ENCODE measurements around the gene POU6F2. TPM values are rescaled to one million over a fixed set of nuclear protein-coding genes. Genes with fewer than 3 reads are reported as not detected.
"Not testable (repeated sequence)": the region's sequence is repeated elsewhere in the genome, so short reads cannot be mapped to it uniquely, and the experiment has no call there.

Gene POU6F2
- total RNA-seq, 1 experiment from 2014 or later, result 0.24 TPM

- in situ Hi-C loops (cut with HindIII; ENCODE audit: low pct_unique_long_range_greater_than_20kb, low sequenced_read_pairs), result no loop called here
- DNase-seq (ENCODE audit: low read depth, low spot score), result no peak
These were observed 15.7 kb upstream of the POU6F2 start for GRCh38 chr7:38962028-38962427.

DNA sequence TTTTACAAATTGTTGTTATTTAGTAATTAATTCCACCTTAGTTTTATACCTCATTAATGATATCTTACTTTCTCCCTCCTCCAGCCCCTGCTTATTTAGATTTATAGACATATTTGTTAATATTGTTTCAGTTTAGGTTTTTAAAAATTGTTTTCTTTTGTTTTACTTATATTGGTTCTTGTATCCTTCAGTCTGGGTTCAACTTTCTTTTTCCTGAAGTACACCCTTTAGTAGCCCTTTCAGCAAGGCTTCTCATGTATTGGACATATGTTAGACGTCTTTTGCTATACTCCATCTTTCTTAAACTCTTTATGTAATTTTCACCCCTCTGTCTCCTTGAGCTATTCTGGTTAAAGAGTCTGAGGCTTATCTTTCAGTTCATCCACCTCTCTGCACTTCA lies 12.8 kb upstream of the POU6F2 start:
- in situ Hi-C loops (cut with HindIII; ENCODE audit: low pct_unique_long_range_greater_than_20kb, low sequenced_read_pairs), result no loop called here

GRCh38 chr7:38973760-38974159 lies 3.9 kb upstream of the POU6F2 start:
- peak; percentile 20 for DNase-seq (ENCODE audit: low read depth, low spot score)
- in situ Hi-C loops (cut with HindIII; ENCODE audit: low pct_unique_long_range_greater_than_20kb, low sequenced_read_pairs), result no loop called here

More for the DNA sequence above, 12.8 kb upstream of the POU6F2 start:
- DNase-seq (ENCODE audit: low read depth, low spot score), result no peak

- no peak for DNase-seq (ENCODE audit: low read depth, low spot score)
These were observed 1.7 kb upstream of the POU6F2 start for GRCh38 chr7:38975944-38976392.

GRCh38 chr7:38978491-38978890 lies 782 bp downstream of the POU6F2 start:
- DNase-seq (ENCODE audit: low read depth, low spot score), result no peak
- in situ Hi-C loops (cut with HindIII; ENCODE audit: low pct_unique_long_range_greater_than_20kb, low sequenced_read_pairs), result no loop called here

More at GRCh38 chr7:38975944-38976392, 1.7 kb upstream of the POU6F2 start:
- in situ Hi-C loops (cut with HindIII; ENCODE audit: low pct_unique_long_range_greater_than_20kb, low sequenced_read_pairs), result no loop called here

- in situ Hi-C loops (cut with HindIII; ENCODE audit: low pct_unique_long_range_greater_than_20kb, low sequenced_read_pairs), result no loop called here
- DNase-seq (ENCODE audit: low read depth, low spot score), result no peak
These were observed 14.5 kb downstream of the POU6F2 start for GRCh38 chr7:38992203-38992602.

DNA sequence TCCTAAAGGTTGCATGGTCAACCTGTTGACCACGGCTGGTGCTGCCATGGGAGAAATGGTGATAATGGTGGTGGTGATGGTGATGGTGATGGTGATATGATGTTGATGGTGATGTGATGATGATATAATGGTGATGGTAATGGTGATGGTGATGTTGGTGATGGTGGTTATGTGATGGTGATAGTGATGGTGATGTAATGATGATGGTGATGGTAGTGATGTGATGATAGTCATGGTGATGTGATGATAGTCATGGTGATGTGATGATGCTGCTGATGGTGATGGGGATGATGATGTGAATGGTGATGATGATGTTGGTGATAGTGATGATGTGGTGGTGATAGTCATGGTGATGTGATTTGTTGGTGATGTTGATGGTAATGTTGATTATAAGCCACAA lies 23.9 kb downstream of the POU6F2 start:
- in situ Hi-C loops (cut with HindIII; ENCODE audit: low pct_unique_long_range_greater_than_20kb, low sequenced_read_pairs), result no loop called here
- DNase-seq (ENCODE audit: low read depth, low spot score), result no peak

GRCh38 chr7:39002755-39003154 lies 25.0 kb downstream of the POU6F2 start:
- in situ Hi-C loops (cut with HindIII; ENCODE audit: low pct_unique_long_range_greater_than_20kb, low sequenced_read_pairs), result no loop called here
- DNase-seq (ENCODE audit: low read depth, low spot score), result no peak

DNA sequence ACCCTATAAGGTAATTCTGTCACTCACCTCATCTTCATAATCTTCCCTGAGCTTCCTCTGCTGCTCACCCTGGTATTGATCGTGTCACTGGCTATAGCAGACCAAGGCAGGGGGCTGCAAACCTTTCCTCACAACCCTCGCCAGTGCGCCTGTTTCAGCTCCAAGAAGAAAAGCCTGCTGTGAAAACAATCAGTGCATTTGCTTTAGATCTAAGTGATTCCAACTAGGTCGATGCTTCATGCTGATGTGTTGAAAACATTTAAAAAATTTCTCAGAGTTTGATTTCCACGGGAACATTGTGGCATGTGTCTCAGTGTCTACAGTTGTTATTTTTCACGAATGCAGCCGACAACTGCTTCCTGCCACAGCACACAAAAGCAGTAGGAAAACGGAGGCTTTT lies 27.3 kb downstream of the POU6F2 start:
- in situ Hi-C loops (cut with HindIII; ENCODE audit: low pct_unique_long_range_greater_than_20kb, low sequenced_read_pairs), result no loop called here
- DNase-seq (ENCODE audit: low read depth, low spot score), result no peak

DNA sequence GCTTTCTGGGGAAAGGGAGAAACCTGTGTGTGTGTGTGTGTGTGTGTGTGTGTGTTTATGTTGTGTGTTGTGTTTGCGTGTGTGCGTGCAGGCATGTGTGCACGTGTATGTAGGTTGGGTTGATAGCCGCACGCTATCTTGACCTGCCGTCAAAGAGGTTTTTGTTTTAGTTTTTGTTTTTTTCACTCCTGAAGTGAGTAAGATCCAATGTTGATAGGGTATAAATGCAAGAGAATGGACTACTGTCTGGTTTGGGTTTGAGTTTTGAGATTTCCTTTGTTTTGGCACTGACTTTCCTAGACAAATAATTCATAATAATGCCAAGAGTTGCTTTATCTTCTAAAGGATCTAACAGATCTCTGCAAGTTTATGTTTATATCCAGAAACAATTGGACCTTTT lies 27.8 kb downstream of the POU6F2 start:
- in situ Hi-C loops (cut with HindIII; ENCODE audit: low pct_unique_long_range_greater_than_20kb, low sequenced_read_pairs), result no loop called here
- peak; percentile 92 for DNase-seq (ENCODE audit: low read depth, low spot score)

DNA sequence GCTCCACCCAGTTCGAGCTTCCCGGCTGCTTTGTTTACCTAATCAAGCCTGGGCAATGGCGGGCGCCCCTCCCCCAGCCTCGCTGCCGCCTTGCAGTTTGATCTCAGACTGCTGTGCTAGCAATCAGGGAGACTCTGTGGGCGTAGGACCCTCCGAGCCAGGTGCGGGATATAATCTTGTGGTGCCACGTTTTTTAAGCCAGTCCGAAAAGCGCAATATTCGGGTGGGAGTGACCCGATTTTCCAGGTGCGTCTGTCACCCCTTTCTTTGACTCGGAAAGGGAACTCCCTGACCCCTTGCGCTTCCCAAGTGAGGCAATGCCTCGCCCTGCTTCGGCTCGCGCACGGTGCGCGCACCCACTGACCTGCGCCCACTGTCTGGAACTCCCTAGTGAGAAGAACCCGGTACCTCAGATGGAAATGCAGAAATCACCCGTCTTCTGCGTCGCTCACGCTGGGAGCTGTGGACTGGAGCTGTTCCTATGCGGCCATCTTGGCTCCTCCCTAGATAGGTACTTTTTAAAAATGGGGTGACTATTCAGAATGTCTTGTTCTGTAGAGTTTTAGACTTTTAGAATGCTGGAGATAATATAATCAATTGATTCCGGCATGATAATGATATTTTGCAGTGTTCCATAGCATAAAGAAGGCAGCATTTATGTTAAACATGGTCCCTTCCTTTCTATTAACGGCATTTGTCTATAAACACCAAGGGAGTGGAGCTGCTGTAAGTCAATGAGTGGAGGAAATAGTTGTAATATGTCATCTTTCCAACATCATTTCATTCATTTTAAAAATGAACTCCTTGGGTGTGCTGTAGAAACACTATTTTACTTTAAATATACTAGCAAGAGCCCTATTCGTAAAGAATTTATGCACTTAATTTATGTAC lies 35.6 kb downstream of the POU6F2 start:
- in situ Hi-C loops (cut with HindIII; ENCODE audit: low pct_unique_long_range_greater_than_20kb, low sequenced_read_pairs); DNase-seq (ENCODE audit: low read depth, low spot score): not testable (repeated sequence)

- in situ Hi-C loops (cut with HindIII; ENCODE audit: low pct_unique_long_range_greater_than_20kb, low sequenced_read_pairs), result no loop called here
These were observed 38.9 kb downstream of the POU6F2 start for GRCh38 chr7:39016609-39017008.

DNA sequence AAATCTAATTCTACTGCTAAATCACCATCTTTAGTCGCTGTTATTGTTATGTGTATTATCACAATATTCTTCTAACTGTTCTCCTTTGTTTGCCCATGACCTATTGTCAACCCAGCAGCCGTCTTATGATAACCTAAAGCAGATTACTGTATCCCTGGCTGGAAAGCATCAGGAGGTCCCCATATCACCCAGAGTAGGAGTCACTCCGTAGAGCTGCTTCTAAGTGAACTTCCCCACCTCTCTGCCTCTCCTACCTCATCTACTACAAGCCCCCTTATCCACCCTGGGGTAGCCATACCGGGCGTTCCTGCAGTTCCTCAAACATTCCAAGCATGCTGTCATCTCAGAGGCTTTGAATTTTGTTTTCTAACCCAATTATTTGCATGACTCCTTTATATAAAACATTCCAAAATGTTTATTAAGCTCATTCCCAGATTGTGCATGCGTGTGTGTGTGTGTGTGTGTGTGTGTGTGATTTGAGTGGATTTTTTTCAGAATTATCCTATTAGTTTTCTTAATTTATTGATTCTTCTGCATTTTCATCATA lies 39.7 kb downstream of the POU6F2 start:
- in situ Hi-C loops (cut with HindIII; ENCODE audit: low pct_unique_long_range_greater_than_20kb, low sequenced_read_pairs), result no loop called here
- no peak for DNase-seq (ENCODE audit: low read depth, low spot score)

More at GRCh38 chr7:39016609-39017008, 38.9 kb downstream of the POU6F2 start:
- DNase-seq (ENCODE audit: low read depth, low spot score), result no peak

GRCh38 chr7:39022796-39023195 lies 45.1 kb downstream of the POU6F2 start:
- in situ Hi-C loops (cut with HindIII; ENCODE audit: low pct_unique_long_range_greater_than_20kb, low sequenced_read_pairs), result no loop called here
- DNase-seq (ENCODE audit: low read depth, low spot score), result no peak

- no peak for DNase-seq (ENCODE audit: low read depth, low spot score)
These were observed 49.8 kb downstream of the POU6F2 start for GRCh38 chr7:39027491-39027890.

DNA sequence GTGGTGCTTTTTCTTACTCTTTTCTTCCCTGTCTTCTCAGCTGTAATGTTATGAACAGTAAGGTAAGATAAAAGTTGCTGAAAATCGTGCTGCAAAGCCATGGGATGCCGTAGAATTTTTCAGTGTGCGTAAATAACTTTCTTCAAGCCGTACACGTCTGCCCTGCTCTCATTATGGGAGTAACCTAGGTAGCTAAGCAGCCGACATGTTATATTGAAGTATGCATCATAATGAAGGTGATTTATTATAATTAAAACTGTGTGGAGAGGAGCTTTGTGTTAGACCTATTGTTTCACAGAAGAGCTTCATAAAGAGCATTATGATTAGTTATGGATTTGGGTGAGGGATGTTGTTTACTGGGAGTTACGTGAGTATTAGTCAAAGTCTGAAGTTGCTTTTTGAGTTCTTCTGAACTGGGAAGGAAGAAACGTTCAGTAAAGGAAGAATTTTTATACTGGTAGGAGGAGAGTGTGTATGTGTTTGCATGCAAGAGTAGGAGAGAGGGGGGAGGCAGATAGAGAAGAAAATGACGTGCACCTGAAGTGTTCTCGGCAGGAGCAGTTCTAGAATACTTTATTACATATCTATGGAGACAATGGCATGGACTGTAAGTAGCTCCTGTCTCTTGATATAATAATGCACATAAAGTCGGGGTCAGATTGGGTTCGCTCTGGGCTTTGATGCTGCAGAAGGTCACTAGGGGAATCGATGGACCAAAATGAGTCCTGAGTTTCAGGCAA lies 56.3 kb downstream of the POU6F2 start:
- DNase-seq (ENCODE audit: low read depth, low spot score), result no peak
- in situ Hi-C loops (cut with HindIII; ENCODE audit: low pct_unique_long_range_greater_than_20kb, low sequenced_read_pairs), result no loop called here

More at GRCh38 chr7:39027491-39027890, 49.8 kb downstream of the POU6F2 start:
- in situ Hi-C loops (cut with HindIII; ENCODE audit: low pct_unique_long_range_greater_than_20kb, low sequenced_read_pairs), result no loop called here

GRCh38 chr7:39035156-39035555 lies 57.4 kb downstream of the POU6F2 start:
- in situ Hi-C loops (cut with HindIII; ENCODE audit: low pct_unique_long_range_greater_than_20kb, low sequenced_read_pairs), result no loop called here
- no peak for DNase-seq (ENCODE audit: low read depth, low spot score)

DNA sequence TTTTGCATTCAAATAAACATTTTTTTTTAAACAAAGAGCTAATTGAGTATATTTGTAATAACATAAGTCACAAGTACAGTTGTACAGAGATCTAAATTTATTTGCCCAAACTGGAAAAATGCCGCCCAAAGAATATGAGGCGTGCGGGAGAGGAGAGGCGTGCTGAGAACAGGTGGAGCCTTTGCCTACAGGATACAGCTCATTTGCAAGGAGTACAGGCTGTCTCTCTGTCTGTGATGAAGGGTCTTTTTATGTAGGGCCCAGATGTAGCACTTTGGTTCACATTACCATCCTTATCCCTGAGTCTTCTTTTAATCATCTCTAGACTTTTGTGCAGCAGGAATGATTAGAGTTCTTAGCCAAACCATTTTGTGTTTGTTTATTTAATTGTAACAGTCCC lies 58.2 kb downstream of the POU6F2 start:
- no peak for DNase-seq (ENCODE audit: low read depth, low spot score)
- in situ Hi-C loops (cut with HindIII; ENCODE audit: low pct_unique_long_range_greater_than_20kb, low sequenced_read_pairs), result no loop called here

Measured in SK-MEL-5 (cell line).